ENCODE data around the gene TOP3B.

DNA sequence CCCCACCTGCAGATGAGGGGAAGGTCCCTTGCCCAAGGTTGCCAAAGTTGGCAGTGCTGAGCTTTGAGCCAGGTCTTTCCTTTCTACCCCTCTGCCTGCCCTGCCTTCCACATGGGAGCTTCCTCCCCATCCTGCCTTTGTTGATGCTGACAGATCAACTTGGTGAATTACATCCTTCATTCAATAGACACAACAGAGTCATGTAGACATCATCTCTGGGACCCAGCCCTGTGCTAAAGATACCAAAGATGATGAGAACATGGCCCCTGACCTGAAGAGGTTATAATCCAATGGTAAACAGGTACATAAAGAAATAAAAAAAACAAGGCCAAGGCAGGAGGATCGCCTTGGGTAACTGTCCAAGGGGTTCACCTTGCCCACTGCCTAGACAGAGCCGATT, 72.7 kb downstream of the TOP3B start:
- TF ChIP-seq, protein P1, sequence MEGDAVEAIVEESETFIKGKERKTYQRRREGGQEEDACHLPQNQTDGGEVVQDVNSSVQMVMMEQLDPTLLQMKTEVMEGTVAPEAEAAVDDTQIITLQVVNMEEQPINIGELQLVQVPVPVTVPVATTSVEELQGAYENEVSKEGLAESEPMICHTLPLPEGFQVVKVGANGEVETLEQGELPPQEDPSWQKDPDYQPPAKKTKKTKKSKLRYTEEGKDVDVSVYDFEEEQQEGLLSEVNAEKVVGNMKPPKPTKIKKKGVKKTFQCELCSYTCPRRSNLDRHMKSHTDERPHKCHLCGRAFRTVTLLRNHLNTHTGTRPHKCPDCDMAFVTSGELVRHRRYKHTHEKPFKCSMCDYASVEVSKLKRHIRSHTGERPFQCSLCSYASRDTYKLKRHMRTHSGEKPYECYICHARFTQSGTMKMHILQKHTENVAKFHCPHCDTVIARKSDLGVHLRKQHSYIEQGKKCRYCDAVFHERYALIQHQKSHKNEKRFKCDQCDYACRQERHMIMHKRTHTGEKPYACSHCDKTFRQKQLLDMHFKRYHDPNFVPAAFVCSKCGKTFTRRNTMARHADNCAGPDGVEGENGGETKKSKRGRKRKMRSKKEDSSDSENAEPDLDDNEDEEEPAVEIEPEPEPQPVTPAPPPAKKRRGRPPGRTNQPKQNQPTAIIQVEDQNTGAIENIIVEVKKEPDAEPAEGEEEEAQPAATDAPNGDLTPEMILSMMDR (IDR thresholded peaks at IDR 0.05): no peak
- no peak for TF ChIP-seq POLR2A (IDR thresholded peaks at IDR 0.05)
